SHP77 (cell line): ENCODE data around the gene ZNF177.

Experiments
- DNase-seq, 2 experiments: peaks; one replicate each; lab custom pipeline; 2025; lab: John Stamatoyannopoulos, UW

Gene ZNF177

DNA sequence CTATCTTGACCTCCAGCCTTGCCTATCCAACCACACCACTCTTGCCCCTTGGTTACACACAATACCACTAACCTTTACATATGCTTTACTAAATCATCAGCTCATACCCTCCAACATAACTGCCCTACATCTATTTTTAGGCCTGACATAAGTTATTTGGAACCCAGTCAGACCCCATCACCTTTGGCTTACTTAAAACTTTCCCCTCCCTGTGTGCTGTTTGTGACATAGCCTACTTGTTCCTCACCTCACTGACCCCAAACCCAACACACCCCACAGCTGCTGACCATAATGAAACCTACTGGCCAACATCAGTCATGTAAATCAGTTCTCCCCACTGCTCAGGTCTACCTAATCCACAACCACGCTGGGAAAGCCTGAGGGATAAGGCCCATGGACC, 67.6 kb downstream of the ZNF177 start:
- no peak for DNase-seq

DNA sequence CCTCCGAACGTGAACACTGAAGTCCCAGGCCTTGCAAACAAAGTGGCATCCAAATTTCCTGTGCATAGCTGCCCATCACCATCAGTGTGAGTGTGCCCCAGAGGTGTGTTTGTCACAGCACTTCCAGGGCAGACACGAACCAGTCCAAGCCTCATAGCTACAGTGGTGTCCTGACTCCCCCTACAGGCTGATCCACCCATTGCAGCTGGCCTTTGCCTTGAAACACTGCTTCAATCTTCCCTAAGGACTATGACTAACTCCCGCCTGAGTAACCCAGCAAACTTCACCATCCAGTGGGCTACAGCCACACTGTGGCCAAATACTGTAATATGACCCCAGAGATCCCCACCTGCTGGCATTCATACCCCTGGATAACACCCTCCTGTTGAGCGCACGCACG, 68.7 kb downstream of the ZNF177 start:
- peak in 1 of 2 experiments; percentile 11 for DNase-seq
